Spleen (tissue), 11 donors: ENCODE measurements around the gene FAF1. TPM values are rescaled to one million over a fixed set of nuclear protein-coding genes. Genes with fewer than 3 reads are reported as not detected.

Source experiments
- DNase-seq: peaks from one replicate; pipeline ENCODE4 v3.0.0-alpha.2; 2020
- H3K27ac ChIP-seq, 8 donors: fragments of 200-600 bp; sonication (generic) in 7 of 8; 1 replicate in 4 of 8; 2 replicates in 4 of 8; pipeline versions ENCODE4 v1.5.0 to v1.8.0; 2016 to 2021; ENCODE audit warnings: inconsistent platforms in 4 of 8, mild to moderate bottlenecking in 4 of 8, moderate library complexity in 1 of 8
- H3K27me3 ChIP-seq, 7 donors: fragments of 200-600 bp; sonication (generic) in 6 of 7; replicated peaks in 1 of 7; 1 replicate in 4 of 7; 2 replicates in 3 of 7; pipeline versions ENCODE4 v1.5.0 to v1.8.0; 2016 to 2021; ENCODE audit warnings: inconsistent platforms in 3 of 7, mild to moderate bottlenecking in 1 of 7
- H3K36me3 ChIP-seq, 6 donors: fragments of 200-600 bp; sonication (generic) in 5 of 6; 1 replicate in 4 of 6; 2 replicates in 2 of 6; pipeline versions ENCODE4 v1.5.0 to v1.8.0; 2016 to 2021; ENCODE audit warnings: inconsistent platforms in 2 of 6
- H3K4me1 ChIP-seq, 6 donors: fragments of 200-600 bp; sonication (generic) in 5 of 6; 1 replicate in 3 of 6; 2 replicates in 3 of 6; pipeline versions ENCODE4 v1.5.0 to v1.8.0; 2016 to 2021; ENCODE audit warnings: inconsistent platforms in 3 of 6
- H3K4me3 ChIP-seq, 8 donors: fragments of 200-600 bp; sonication (generic) in 7 of 8; 1 replicate in 4 of 8; 2 replicates in 4 of 8; pipeline versions ENCODE4 v1.5.0 to v1.8.0; 2016 to 2021; ENCODE audit warnings: inconsistent platforms in 4 of 8, mild to moderate bottlenecking in 4 of 8, moderate library complexity in 2 of 8
- H3K9me3 ChIP-seq, 8 donors: fragments of 200-600 bp; sonication (generic) in 7 of 8; 1 replicate in 4 of 8; 2 replicates in 4 of 8; pipeline versions ENCODE4 v1.5.0 to v1.8.0; 2016 to 2021; ENCODE audit warnings: inconsistent platforms in 4 of 8
- POLR2A ChIP-seq, 3 donors: fragments of 450-650 bp; IDR thresholded peaks; one replicate each; pipeline ENCODE4 v1.5.1; 2017; ENCODE audit warnings: antibody characterized with exemption in 3 of 3, mild to moderate bottlenecking in 1 of 3
- POLR2AphosphoS5 ChIP-seq, 3 donors: sonication (generic); formaldehyde crosslinking; IDR thresholded peaks; one replicate each; pipeline ENCODE4 v1.5.1; 2017; ENCODE audit warnings: antibody characterized with exemption in 3 of 3
- WGBS, 5 donors: extraction: QIAGEN DNeasy Blood & Tissue Kit in 3 of 5; methylation state at CpG; one replicate each; pipeline versions ENCODE4 v1.1.5 to v1.1.7; 2013 to 2018; 5-methylcytosine and 5-hydroxymethylcytosine counted together
- intact Hi-C: fragments of 100-400 bp; cut with DNase I; formaldehyde crosslinking; loops from one replicate; pipeline ENCODE4 v1.15.0; 2023; ENCODE audit warnings: low total_unique reads
- polyA plus RNA-seq, 3 donors: library from polyadenylated mRNA; stranded (reverse); fragments of 200-250 nt; gene quantifications; one replicate each; pipeline ENCODE4 v1.2.1, GENCODE V29; 2013
- total RNA-seq, 7 donors: library from RNA; depleted of rRNA in 3 of 7; stranded (reverse); fragments of >200 nt in 3 of 7; fragmentation: NEBNext Ultra II Directional in 4 of 7; extraction: Animal tissue kit (Norgen Biotek cat#: 25700) in 4 of 7; gene quantifications; one replicate each; pipeline versions ENCODE4 v1.1.0 to v1.2.1, GENCODE V29; 2016 to 2021
- TF ChIP-seq, protein P1 (sequence below), 11 experiments: fragments of 200-600 bp in 7 of 11; fragments of 450-650 bp in 4 of 11; sonication (generic) in 4 of 11; IDR thresholded peaks in 8 of 11; conservative IDR thresholded peaks in 3 of 11; 1 replicate in 7 of 11; 2 replicates in 4 of 11; pipeline versions ENCODE4 v1.4.0 to v1.8.0; 2016 to 2021; ENCODE audit warnings: antibody characterized with exemption in 11 of 11, inconsistent platforms in 4 of 11, mild to moderate bottlenecking in 1 of 11
- donor health status: healthy with polysubstance abuse.
- donor health status: DM: no; HTN: no; CAD: no; lungs with moderate emphysema.
- donor health status: DM: no; HTN: no; CAD: no.
- donor health status: Bipolar disorder and iron deficiency.
- donor health status: healthy.
- donor health status: DM: no; HTN: no; CAD: no.
- donor health status: DM: yes; HTN: yes; CAD: no.

FAF1 gene
- total and polyA plus RNA-seq, 10 donors = 16.7 to 58.7 (median 40.0) TPM

DNA sequence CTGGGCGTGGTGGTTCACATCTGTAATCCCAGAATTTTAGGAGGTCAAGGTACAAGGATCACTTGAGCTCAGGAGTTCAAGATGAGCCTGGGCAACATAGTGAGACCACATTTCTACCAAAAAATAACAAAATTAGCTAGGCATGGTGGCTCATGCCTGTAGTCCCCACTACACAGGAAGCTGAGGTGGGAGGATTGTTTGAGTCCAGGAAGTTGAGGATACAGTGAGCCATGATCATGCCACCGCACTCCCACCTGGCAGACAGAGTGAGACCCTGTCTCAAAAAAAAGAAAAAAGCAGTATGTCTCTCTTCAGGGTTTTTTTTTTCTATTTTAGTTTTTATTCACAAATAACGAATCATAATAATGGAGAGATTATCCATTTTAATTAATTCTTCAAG is 303.1 kb downstream of the FAF1 start:
- no peak for DNase-seq
- H3K27me3 ChIP-seq = no peaks in the 10 kb centered on the region
- H3K36me3 ChIP-seq = peaks cover 0 to 28% (median 3%) of the 10 kb centered on the region in 6 donors
- H3K27ac ChIP-seq = no peak overlapping the region
- H3K4me1 ChIP-seq = no peaks in the 10 kb centered on the region
- H3K4me3 ChIP-seq = no peak overlapping the region
- no peak for TF ChIP-seq POLR2A (IDR thresholded peaks at IDR 0.05)
- TF ChIP-seq POLR2AphosphoS5 (IDR thresholded peaks at IDR 0.05) = no peak
- TF ChIP-seq, protein P1, sequence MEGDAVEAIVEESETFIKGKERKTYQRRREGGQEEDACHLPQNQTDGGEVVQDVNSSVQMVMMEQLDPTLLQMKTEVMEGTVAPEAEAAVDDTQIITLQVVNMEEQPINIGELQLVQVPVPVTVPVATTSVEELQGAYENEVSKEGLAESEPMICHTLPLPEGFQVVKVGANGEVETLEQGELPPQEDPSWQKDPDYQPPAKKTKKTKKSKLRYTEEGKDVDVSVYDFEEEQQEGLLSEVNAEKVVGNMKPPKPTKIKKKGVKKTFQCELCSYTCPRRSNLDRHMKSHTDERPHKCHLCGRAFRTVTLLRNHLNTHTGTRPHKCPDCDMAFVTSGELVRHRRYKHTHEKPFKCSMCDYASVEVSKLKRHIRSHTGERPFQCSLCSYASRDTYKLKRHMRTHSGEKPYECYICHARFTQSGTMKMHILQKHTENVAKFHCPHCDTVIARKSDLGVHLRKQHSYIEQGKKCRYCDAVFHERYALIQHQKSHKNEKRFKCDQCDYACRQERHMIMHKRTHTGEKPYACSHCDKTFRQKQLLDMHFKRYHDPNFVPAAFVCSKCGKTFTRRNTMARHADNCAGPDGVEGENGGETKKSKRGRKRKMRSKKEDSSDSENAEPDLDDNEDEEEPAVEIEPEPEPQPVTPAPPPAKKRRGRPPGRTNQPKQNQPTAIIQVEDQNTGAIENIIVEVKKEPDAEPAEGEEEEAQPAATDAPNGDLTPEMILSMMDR (IDR thresholded peaks at IDR 0.05 in 8 of 11, conservative IDR thresholded peaks at IDR 0.05 in 3 of 11) = no peak
- intact Hi-C loops = no loop called here
- H3K9me3 ChIP-seq = no peaks in the 10 kb centered on the region
- WGBS, 5 donors = 73 to 93% (median 89%) methylated on average over 3 of the region's 3 CpGs

DNA sequence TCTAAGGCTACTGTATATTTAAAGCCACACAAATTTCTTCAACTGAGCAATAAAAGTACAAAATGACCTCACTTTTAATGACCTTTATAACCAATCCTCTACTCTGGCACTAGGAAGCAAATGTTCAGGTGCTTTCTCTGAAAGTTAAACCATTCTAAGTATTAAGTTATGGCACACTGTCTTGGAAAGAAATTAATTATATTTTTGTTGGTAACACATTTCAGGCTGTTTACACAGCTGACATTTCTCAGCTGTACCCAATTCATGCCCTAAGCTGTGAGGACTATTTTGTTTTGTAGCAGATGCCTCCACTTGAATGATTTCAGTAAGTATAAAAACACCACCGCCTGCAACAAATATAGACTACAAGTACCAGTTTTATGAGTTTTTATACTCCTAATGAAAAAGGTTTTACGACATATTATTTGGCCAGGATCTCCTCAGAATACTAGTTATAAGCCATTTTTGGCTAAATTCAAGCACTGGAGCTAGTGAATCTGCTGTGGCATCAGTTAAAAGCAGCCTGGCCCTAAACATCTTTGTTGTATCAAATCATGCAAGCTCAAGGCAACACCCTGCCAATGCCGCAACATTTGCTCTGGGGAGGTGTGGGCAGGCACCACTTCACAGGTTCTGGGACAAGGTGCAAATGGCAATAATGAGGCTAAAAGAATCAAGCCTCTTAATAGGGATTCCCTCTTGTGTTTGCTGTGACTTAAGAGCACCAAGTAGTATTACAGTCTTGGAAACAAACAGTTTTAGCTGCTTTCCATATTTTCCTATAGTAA is 308.4 kb downstream of the FAF1 start:
- 87 to 98% (median 94%) methylated on average over 3 of the region's 3 CpGs for WGBS, 5 donors

DNA sequence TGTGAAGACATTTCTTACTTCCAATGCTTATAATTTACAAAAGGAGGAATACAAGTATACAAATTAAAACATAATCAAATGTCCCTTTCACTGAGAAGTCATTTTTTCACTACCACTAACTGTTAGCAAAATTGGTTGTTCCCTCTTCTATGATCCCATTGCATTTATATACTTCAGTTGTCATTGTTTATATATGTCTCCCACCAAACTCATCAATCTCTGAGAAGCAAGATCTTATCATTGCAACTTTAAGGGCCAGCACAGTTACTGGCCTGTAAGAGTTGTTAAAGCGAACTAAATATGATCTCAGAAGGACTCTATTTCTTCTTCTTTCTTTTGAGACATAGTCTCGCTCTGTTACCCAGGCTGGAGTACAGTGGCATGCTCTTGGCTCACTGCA is 313.5 kb downstream of the FAF1 start:
- DNase-seq = no peak
- Histone ChIP-seq H3K36me3 (peaks cover 0 to 28% (median 0%) of the 10 kb centered on the region in 6 donors), H3K9me3 (no peaks in the 10 kb centered on the region), H3K4me1 (no peaks in the 10 kb centered on the region), H3K27ac (no peak overlapping the region), H3K27me3 (no peaks in the 10 kb centered on the region), H3K4me3 (no peak overlapping the region)
- WGBS, 5 donors = 94 to 98% (median 96%) methylated on average over 2 of the region's 2 CpGs
- intact Hi-C loops = no loop called here
- TF ChIP-seq, protein P1 (IDR thresholded peaks at IDR 0.05 in 8 of 11, conservative IDR thresholded peaks at IDR 0.05 in 3 of 11) = no peak
- TF ChIP-seq POLR2A (IDR thresholded peaks at IDR 0.05) (no peak), POLR2AphosphoS5 (IDR thresholded peaks at IDR 0.05) (no peak)

More for the DNA sequence above, 308.4 kb downstream of the FAF1 start:
- no peak for DNase-seq
- TF ChIP-seq, protein P1 (IDR thresholded peaks at IDR 0.05 in 8 of 11, conservative IDR thresholded peaks at IDR 0.05 in 3 of 11) = no peak
- no peak for TF ChIP-seq POLR2A (IDR thresholded peaks at IDR 0.05)
- TF ChIP-seq POLR2AphosphoS5 (IDR thresholded peaks at IDR 0.05) = no peak
- H3K27me3 ChIP-seq = no peaks in the 10 kb centered on the region
- peaks cover 0 to 34% (median 3%) of the 10 kb centered on the region in 6 donors for H3K36me3 ChIP-seq
- no peak overlapping the region for H3K4me3 ChIP-seq
- intact Hi-C loops = no loop called here
- no peaks in the 10 kb centered on the region for H3K9me3 ChIP-seq
- no peak overlapping the region for H3K27ac ChIP-seq
- H3K4me1 ChIP-seq = no peaks in the 10 kb centered on the region

DNA sequence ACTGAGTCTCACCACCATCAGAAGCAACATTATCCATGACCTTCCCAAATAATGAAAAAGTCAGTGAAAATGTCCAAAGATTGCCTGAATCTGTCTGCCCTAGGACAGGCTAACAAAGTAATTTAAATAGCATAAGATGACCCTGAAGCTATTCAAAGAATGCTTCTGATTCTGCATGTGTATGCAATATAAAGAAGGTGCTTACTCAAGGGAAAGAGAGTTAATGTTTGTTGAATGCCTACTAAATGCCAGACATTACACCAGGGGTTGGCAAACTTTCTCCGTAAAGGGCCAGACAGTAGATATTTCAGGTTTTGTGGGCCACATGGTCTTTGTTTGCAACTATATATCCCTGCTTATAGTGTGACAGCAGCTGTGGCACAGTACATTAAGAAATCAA is 314.9 kb downstream of the FAF1 start:
- 91 to 100% (median 97%) methylated on average over 1 of the region's 1 CpG for WGBS, 5 donors
- Histone ChIP-seq H3K9me3 (no peaks in the 10 kb centered on the region), H3K36me3 (peaks cover 0 to 28% (median 0%) of the 10 kb centered on the region in 6 donors), H3K4me3 (no peak overlapping the region), H3K27me3 (no peaks in the 10 kb centered on the region), H3K27ac (no peak overlapping the region), H3K4me1 (no peaks in the 10 kb centered on the region)
- DNase-seq = no peak
- TF ChIP-seq, protein P1 (IDR thresholded peaks at IDR 0.05 in 8 of 11, conservative IDR thresholded peaks at IDR 0.05 in 3 of 11) = no peak
- no peak for TF ChIP-seq POLR2A (IDR thresholded peaks at IDR 0.05)
- no peak for TF ChIP-seq POLR2AphosphoS5 (IDR thresholded peaks at IDR 0.05)
- intact Hi-C loops = no loop called here
